IPS-11a (cell line): ENCODE results near the gene IQCE.
"Not testable (repeated sequence)": the region's sequence is repeated elsewhere in the genome, so short reads cannot be mapped to it uniquely, and the experiment has no call there.

Source experiments
- H3K4me3 ChIP-seq: one replicate; pipeline ENCODE4 v1.5.1; 2013; ENCODE audit warnings: low read depth, low read length, control low read depth

The IQCE gene

GRCh38 chr7:2532199-2532772 lies 26.5 kb upstream of the IQCE start:
- H3K4me3 ChIP-seq, result not testable (repeated sequence)

DNA sequence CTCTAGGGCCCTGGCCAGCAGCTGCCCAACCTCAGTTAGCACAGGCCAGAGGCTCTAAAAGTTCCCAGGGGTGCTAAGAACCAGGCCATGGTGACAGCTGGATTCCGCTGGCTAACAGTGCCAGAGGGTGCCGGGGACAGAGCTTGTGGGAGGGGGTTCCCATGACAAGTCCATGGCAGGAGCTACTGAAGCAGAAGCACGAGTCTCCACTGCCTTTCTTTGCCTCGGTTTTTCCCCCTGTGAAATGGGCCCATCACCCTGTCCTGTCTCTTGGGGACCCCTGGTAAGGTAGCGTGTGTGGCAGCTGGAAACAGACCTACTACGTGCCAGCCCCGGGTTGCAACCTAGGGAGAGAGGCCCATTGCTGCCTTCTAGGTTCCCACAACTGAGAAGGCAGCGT lies 26.0 kb upstream of the IQCE start:
- H3K4me3 ChIP-seq, result not testable (repeated sequence)

- H3K4me3 ChIP-seq, result not testable (repeated sequence)
These were observed 25.2 kb upstream of the IQCE start for GRCh38 chr7:2533566-2533965.

DNA sequence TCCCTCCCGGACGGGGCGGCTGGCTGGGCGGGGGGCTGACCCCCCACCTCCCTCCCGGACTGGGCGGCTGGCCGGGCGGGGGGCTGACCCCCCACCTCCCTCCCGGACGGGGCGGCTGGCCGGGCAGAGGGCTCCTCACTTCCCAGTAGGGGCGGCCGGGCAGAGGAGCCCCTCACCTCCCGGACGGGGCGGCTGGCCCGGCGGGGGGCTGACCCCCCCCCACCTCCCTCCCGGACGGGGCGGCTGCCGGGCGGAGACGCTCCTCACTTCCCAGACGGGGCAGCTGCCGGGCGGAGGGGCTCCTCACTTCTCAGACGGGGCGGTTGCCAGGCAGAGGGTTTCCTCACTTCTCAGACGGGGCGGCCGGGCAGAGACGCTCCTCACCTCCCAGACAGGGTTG lies 24.6 kb upstream of the IQCE start:
- not testable (repeated sequence) for H3K4me3 ChIP-seq

- H3K4me3 ChIP-seq, result not testable (repeated sequence)
These were observed 22.7 kb upstream of the IQCE start for GRCh38 chr7:2535872-2536627.

DNA sequence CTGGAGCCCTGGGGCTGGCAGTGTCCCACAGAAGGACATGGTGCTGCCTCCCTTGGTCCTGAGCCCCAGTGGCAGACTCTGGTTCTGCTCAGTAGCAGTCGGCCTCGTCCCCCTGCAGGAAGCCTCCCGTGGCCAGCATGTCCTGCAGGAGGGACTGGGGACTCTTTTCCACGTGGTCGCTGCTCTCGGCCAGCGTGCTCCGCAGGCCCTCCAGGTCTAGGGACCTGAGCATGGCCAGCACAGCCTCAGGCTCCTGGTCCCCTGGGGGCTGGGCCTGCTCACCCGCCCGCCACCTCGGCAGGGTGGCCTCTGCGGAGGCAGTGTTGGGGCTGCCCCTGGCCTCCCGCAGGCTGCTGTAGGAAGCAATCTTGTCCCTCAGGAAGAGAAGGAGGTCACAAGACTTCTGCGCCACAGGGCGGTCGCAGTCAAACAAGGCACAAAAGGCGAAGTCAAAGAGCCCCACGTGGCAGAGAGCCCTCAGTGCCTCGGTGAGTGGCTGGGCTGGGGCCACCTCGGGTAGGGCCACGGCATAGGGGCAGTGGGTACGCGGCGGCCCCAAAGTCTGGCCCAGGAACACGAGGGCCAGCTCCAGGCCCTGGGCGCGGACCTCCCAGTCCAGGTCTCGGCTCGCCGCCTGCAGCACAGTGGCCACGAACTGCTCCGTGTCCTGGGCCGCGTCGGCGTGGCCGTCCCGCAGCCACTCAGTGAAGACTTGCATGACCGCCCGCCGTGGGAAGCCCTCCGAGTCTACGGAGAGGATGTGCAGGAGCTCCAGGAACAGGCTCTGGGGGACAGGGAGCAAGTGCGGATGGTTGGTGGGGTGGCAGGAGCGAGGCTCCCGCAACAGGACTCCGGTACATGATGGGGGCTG lies 20.6 kb upstream of the IQCE start:
- H3K4me3 ChIP-seq, result no peak overlapping the region

DNA sequence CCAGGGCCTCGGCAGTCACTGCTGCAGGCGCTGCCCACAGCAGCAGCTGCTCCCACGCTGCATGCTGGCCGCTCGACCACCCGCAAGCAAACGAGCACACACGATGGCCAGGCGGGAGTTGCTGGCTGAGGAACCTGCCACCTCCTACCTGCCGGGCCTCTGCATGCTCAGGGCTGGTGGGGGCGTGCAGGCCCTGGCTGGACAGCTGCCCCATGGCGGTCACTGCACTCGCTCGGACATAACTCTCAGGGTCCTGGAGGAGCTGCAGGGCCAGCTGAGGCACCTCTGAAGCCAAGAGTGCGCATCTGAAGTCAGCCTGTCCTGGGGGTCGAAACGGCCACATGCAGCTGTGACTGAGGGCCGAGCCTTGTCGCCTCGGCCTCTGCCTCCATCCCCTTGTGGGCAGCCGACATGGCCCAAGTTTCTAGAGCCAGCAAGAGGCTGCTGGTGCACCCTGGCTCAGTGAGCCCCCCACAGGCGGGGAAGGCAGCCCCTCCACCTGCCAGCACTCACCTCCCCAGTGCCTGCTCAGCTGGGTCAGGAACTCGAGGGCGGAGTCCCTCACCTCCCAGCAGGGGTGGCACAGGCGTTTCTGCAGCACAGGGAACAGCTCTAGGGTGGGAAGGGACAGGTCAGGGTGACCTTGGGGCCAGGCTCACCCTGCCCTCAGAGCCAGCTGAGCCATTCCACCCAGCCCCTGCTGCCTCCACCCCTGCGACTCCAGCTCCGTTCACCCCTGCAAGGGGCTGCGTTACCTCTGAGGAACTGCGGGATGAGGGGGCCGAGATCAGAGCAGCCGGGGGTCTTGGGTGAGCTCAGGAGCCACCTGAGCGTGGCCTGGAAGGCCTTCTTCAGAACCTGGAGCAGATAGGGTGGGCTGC lies 19.5 kb upstream of the IQCE start:
- no peak overlapping the region for H3K4me3 ChIP-seq

GRCh38 chr7:2540133-2540532 lies 18.6 kb upstream of the IQCE start:
- no peak overlapping the region for H3K4me3 ChIP-seq

DNA sequence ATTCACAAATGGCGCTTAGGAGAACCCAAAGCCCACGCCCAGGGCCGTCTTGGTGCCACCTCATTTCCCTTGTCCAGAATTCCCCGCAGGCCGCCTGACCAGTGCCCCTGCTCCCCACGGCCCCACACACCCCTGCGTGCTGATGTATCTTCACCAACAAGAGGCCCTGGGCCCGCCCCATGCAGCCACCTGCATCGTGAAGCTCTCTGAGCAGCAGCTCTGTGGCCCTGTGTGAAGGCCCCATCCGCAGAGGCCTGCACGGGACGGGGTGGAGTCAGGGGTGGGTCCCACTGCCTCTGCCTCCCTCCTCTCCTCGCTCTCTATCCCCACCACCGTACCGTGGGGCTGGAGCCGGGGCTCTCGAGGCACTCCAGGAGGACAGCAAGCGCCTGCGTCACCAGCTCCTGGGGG lies 18.1 kb upstream of the IQCE start:
- H3K4me3 ChIP-seq, result no peak overlapping the region

DNA sequence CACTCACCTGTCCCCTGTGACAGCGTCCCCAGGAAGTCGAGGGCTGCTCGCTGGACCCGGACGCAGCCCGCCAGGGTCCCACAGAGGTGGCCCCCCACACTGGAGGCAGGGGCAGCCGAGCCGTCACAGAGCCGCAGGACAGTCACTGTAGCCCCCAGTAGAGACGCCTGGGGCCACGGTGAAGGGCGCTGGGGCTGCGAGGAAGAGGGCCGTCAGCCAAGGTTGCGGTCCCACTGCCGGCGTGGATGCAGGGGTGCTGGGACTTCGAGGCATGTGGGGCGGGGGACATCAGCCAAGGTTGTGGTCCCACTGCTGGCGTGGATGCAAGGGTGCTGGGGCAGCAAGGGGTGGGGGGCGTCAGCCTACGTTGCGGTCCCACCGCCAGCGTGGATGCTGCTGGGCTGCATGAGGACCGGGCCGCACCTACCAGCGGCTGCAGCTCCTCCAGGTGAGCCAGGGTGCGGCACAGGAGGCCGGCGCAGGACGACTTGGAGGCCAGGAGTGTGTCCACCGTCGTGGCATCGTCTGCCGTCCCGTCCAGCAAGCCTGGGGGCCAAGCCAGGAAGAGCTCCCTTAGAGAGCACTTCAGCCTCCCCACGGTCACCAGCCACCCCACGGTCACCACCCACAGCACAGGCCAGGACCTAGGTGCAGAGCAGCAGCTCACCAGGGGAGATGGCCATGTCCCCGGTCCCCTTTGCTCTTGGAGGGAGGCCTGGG lies 17.3 kb upstream of the IQCE start:
- H3K4me3 ChIP-seq, result no peak overlapping the region

DNA sequence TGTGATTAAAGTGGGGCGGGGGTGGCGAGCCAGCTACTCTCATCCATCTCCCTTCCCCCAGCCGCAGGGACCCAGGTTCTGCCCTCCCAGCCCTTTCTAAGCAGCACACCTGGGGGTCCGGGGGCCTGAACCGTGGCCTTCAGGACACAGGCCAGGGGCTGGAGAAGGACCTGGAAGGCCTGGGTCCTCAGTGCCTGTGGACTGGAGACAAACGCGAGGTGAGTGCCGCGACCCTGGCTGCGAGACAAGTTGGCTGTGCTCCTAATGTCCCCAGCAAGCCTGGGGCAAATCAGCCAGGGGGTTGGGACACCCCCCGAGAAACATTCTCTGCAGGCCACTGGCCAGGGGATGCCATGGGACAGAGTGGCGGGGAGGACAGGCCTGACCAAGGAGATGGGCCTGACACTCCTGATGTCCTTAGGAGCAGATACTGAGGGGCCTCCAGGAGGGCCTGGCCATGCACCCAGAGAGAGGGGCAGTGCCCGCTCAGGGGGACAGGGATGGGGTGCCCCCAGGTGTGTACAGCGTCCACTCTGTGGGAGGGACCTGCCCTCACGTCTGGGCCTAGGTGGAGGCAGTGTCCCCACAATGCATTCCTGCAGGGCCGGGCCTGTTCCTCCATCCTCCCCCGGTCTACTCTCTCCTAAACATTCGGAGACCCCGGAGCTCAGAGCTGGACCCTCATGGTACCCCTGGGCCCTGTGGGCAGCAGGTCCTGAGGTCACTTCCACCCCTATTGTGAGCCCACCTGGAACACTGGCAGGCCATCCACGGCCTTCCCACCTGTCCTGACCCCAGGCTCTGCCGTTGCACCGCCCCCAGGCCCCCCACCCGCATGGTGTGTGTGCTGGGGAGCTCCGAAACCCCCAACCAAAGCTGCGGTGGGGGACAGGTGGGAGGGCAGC lies 16.5 kb upstream of the IQCE start:
- no peak overlapping the region for H3K4me3 ChIP-seq

GRCh38 chr7:2542916-2543871 lies 15.6 kb upstream of the IQCE start:
- no peak overlapping the region for H3K4me3 ChIP-seq

DNA sequence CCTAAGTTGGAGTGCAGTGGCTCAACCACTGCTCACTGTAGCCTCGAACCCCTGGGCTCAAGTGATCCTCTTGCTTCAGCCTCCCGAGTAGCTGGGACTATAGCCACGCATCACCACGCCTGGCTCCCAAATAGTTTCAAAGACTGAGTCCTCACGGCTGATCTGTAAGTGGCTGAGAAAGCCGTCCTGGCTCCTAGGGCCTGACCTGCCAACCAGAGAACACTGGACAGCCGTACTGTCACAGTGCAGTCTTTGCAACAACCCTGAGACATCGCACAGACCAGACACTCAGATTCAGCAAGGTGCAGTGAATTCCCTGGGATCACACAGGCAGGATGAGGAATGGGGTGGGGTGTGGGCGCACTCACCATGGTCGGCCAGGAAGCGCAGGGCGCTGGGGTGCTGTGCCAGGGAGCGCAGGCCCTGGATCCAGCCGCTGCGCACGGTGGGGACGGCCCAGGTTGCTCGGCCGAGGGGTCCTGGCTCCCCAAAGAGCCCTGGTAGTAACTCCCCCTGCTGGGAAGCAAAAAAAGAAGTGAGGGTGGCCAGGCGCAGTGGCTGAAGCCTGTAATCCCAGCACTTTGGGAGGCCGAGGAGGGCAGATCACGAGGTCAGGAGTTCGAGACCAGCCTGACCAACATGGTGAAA lies 14.1 kb upstream of the IQCE start:
- H3K4me3 ChIP-seq, result no peak overlapping the region

- no peak overlapping the region for H3K4me3 ChIP-seq
These were observed 12.9 kb upstream of the IQCE start for GRCh38 chr7:2545746-2546425.

DNA sequence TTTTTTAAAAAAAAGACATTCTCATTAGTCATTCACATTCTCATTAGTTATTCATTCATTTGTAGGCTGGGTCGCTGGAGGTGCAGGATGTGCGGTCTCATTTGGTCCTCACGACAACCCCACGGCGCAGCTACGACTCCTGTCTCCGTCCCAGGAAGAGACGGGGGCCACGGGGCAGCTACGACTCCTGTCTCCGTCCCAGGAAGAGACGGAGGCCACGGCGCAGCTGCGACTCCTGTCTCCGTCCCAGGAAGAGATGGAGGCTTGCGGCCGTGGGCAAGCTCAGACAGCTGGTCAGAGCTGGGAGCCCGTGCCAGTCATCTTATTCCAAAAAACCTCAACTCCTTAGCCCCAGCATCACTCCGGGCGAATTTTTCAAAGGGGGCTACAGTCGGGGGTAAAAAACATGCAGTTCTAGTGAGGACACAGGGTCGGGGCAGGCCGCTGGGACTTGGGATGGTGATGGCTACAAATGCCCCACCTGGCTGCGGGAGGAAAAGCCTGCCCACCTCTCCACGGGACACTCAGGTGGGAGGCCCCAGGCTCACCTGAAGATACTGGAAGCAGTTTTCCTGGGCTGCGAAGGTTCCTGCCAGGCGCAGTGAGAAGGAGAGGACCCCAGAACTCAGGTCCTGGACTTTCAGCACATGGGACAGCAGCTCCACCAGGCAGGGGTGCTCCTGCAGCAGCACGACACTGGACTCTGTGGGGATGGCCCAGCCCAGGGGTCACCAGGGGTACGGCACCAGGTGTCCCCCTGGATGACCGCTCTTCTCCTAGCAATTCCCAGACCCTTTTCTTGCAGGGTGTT lies 11.8 kb upstream of the IQCE start:
- no peak overlapping the region for H3K4me3 ChIP-seq

- no peak overlapping the region for H3K4me3 ChIP-seq
These were observed 7.4 kb upstream of the IQCE start for GRCh38 chr7:2551418-2551817.
